IPS-NIHi7 (cell line): ENCODE data around the gene BORCS8.
"Not testable (repeated sequence)": the region's sequence is repeated elsewhere in the genome, so short reads cannot be mapped to it uniquely, and the experiment has no call there.

Source experiments
- DNase-seq: peaks from one replicate; pipeline ENCODE4 v3.0.0; 2012; ENCODE audit warnings: mixed read lengths; ENCODE audit errors: extremely low spot score

BORCS8 gene

DNA sequence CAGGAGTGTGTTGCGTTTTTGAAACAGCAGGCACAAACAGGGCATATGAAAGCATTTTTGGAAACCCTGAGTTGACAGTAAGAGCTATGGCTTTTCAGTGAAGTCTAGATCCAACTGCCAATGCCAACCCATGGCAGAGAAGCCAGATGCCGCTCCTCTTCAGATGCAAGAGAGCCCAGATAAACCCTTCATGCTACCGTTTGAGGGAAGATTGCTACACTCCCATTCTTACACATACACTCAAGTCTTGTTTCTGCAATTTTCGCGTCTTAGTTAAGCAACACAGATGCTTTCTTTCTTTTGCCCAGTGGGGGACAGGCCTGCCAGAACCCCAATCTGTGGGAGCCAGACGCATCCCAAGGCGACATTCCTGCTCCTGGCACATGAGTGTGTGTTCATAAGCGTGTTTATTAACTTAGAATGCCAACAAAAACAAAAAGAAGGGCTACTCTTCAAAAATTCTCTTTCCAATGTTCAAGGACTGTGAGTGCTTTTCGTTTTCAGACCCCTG lies 10.4 kb downstream of the BORCS8 start:
- no peak for DNase-seq

DNA sequence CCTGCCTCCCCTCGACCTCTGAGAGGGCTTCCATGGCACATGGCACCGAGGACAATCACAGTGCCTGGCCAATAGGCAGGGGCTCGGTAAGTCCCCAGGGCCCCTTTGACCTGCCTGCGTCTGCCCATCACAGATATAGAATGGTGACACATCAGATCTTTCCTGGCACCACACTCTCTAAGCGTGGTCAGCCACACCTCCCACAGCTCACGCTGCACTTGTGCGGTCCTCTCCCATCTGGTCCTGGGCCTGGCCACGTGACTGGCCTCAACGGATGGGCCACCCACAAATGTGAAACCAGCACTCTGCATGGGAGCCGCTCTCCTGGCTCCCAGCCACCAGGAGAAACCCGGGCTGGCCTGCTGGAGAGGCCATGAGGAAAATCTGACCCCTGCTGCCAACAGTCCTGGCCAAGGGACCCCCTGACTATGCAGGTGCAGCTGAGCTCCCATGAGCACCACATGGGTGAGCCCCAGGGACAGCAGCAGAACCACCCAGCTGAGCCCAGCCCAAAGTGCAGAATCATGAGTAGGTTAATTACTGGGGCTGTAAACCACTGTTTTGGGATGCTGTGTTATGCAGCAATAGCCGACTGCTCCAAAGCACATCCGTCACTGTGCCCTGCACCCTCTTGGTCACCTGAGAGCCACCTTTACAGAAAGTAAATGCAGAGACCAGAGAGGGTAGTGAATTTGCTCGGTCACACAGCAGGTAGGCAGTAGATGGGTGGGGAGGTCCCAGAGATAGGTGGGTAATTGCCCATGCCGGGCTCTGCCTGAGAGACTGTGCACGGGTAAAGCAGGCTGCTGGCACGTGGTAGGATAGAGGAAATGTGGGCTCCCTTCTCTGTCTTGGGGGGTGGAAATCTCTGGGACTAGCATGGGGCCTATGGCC lies 12.2 kb downstream of the BORCS8 start:
- DNase-seq, result no peak

DNA sequence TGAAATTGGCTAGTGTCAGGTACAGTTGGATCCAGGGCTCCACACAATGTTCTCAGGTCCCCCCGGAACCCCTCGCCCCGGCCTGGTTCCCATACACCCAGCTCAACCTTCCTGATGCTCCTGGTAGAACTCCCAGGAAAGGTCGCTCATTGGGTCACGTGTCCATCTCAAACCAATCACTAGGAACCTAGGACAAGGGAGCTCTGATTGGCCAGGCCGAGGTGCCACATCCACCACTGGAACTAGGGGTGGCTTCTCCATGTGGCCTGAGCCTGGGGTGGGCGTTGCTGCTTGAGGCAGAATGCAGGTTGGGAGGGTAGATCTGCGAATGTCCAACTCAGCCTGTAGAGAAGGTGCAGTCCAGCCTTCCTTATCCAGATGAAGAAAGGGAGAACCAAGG lies 15.0 kb downstream of the BORCS8 start:
- no peak for DNase-seq

DNA sequence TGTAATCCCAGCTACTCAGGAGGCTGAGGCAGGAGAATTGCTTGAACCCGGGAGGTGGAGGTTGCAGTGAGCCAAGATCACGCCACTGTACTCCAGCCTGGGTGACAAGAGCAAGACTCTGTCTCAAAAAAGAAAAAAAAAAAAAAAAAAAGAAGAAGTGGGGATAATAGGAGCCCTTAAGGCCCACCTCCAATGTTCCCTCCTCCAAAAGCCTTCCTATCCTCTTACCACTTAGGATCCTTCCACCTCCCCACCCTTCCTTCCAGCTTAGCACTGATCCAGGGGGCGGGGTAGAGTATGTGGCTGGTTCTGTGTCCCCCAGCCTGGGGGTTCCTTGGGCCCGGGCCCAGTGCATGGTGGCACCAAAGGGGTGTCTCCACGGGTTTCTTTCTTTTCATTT lies 18.7 kb downstream of the BORCS8 start:
- DNase-seq, result not testable (repeated sequence)

DNA sequence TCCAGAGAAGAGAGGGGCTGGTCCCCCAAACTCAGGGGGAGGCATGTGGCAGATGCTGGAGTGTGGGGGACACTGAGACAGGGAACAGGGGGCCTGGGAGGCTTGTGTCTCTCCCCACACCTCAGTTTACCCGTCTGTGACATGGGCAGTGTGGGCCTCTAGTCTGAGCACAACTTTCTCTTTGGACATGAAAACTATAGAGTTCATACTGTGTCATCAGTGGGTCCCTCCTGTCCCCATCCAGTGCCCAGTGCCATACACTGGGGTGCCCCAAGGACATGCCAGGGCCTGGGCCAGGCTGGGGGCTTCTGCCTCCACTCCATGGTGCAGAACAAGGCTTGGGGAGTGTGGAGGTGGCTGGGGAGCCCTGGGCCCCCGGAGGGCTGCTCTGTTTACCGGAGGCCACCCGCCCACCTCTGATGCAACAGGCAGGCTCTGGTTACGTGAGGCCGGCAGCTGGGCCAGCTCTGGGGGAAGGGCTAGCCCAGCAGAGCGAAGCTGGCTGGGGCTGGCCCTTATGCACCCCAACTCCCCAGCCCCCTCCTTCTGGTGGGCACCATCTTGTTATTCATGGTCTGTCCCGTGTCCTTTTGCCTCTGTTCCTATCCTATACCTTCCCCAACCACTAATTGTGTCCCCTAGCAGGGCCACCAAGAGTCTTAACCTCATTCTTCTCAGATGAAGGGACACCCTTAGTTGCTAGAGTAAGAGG lies 20.0 kb downstream of the BORCS8 start:
- no peak for DNase-seq

DNA sequence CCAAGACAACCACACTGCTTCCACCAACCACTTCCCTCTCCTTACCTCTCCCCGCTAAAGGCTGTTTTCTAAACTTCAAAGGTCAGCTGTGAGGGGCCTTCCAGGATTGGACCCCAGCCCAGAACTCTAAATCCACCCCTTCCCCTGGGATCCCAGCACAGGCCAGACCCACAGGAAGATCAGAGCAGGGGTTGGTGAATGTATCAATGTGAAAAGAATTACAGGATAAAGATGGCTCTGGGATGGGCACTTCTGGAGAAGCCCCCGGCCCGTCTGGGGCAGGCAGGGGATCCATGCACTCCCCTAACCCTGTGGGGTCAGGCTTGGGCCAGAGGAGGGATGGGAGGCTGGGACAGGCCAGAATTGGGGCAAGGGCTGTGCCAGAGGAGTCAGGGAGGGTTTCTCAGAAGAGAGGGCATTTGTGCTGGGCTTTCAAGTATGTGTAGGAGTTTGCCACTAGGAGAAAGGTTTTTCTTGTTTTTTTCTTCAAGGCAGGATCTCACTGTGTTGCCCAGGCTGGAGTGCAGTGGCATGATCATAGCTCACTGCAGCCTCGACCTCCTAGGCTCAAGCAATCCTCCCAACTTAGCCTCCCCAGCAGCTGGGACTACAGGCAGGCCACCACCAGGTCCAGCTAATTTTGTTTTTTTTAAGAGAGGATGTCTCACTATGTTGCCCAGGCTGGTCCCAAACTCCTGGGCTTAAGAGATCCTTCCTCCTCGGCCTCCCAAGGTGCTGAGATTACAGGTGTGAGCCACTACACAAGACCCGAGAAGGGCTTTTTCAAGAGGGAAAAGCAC lies 20.9 kb downstream of the BORCS8 start:
- DNase-seq, result no peak

DNA sequence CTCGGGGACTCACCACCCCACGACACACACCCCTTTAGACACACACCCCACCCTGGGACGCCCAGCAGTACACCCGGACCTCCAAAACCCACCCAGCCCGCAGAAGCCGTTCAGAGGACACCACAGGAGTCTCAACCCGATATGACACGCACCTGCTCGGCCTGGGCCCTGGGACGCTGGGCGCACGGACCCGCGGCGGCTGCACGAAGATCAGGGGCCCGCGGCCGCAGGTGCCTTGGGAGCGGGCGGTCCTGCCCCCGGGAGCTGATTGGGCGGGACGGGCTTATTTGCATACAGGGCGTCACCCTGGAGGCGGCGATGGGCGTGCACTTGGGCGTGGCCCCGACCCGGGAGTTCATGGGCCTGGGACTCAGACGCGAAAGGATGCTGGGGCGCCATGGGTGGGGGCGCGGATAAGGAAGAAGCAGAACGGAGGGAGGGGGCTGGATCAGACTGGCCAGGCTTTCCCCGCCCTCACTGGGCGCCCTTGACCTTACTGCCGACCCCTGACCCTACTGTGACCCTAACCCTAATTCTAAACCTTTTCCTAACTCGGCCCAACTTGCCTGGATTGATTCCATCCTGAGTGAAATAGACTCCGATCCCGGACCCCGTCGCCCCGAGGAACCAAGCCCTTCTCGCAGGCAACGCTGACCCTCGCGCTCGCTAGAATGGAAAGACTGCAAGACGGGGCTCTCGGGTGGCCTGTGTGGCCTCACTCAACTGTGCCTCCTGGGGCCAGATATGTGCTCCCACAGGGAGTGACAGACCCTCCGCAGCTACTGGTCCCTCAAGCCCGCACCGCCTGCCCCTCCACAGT lies 21.7 kb downstream of the BORCS8 start, which contains the start of gene MEF2B:
TSS of gene MEF2B (minus strand) at position 211 of the 820 bp plus-strand sequence. CDS start 19,528 bp downstream, outside the sequence.
- DNase-seq, result peak; percentile 99

DNA sequence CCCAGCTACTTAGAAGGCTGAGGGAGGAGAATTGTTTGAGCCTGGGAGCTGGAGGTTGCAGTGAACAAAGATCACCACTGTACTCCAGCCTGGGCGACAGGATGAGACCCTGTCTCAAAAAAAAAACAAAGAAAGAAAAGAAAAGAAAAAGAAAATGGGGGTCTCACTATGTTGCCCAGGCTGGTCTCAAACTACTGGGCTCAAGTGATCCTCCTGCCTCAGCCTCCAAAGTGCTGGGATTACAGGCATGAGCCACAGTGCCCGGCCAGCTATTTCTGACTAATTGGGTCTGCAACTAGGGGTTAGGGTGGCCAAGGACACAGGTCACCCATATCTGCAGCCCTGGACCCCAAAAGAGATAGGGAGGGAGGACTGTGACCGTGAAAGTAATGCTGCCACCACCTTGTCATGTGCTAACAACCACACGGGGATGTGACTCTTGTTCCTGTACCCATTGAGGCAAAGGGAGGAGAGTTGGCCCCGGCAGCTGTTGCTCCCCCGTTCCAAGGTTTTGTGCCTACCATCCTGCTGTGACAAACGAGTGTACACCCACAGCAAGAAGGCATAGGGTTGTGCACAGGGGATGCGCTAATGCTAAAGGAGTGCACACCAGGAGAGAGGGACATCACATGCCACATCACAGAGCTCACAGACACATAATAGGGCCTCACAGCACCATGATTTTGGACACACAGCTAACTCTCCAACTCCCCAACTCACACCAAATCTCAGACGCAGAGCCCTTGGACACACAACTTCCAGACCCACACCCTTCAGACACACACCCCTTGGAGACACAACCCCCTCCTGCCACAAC lies 22.5 kb downstream of the BORCS8 start:
- DNase-seq, result no peak

DNA sequence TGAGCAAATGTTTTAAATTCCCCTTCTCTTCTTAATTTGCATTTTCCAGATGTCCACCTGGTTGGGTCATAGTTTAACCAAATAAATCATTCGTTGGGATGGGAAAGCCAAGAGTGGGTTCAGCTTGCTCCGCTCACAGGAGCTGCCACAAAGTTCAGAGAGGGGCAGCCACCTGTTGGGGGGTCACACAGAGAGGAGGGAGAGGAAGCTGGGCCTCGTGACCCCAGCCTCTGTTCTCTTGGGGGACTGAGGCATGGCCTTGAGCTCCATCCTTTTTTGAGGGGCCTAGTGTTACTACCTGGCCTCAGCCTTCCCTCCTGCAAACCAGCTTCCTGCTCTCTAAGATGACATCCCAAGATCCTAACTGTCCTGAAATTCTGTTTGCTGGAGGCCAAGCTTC lies 24.3 kb downstream of the BORCS8 start:
- no peak for DNase-seq

DNA sequence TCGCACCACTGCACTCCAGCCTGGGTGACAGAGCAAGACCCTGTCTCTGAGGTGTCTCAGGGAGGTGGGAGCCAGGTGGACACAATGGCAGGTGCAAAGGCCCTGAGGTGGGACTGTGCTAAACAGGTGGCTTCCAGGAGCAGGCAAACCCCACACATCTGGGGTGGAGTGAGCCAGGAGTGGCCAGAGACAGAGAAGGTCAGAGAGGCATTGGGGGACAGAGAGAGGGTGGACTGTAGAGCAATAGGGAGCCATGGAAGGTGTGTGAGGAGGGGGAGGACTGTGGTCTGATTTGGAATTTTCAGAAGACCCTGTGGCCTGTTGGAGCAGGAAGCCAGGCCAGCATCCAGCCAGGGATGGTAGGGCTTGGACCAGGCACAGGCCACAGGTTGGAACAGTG lies 26.6 kb downstream of the BORCS8 start:
- no peak for DNase-seq

DNA sequence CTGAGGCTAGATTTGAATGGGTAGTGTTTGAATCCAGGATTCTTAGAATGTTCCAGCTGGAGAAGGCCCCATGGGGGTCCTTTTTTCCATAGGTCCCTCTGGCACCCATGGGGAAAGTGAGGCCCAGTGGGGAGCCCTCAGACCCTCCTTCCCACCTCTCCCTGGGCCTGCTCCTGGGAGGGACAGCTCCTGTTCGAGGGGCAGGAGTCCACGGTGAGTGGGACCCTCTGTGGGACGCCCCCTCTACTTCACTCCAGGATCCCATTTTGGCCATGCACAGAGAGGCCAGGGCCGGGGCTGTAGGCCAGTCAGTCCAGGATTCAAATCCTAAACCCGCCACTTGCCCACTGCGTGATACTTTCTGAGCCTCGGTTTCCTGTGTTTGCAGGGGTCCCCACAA lies 29.5 kb downstream of the BORCS8 start:
- no peak for DNase-seq

DNA sequence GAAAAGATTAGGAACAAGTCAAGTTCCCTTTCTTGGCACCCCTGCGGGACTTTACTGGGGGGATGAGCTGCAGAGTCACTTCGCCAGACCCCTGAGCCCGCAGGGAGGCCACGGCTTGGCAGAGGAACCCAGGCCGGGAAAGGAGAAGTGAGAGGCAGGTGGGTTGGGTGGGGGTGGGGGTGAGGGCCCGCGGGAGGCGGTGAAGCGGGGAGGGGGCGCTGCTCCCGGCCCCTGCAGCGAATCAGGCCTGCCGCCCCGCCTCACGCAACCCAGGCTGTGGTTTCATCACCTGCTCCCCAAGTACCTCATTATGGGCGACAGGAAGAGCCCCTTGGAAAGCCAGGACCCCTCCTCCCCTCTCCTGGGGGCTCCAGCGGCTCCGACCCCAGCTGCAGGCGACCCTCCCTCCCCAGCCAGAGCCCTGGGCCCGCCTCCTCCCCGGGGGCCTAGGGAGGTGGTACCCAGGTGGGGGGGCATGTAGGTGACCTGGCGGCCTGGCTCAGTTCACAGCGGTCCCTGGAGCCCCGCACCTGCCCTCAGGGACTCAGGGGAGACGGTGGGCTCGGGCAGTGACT lies 31.4 kb downstream of the BORCS8 start:
- DNase-seq, result no peak

DNA sequence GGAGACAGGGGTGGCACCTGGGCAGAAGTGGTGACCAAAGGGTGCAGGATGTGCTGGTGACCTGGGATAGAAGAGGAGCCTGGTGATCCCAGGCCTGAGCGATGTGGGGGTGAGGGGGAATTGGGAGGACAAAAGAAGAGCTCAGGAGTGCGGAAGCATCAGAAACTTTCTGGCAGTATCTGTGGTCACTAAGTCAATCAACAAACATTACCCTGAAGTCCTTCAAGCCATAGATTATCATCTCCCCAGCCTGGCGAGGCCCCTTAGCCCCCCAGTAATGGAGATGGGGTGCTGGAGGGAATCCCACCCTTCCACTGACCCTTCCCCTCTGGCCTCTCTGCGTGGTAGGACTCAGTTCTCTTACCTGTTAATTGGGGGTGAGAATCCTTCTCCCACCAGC lies 32.4 kb downstream of the BORCS8 start:
- DNase-seq, result no peak

DNA sequence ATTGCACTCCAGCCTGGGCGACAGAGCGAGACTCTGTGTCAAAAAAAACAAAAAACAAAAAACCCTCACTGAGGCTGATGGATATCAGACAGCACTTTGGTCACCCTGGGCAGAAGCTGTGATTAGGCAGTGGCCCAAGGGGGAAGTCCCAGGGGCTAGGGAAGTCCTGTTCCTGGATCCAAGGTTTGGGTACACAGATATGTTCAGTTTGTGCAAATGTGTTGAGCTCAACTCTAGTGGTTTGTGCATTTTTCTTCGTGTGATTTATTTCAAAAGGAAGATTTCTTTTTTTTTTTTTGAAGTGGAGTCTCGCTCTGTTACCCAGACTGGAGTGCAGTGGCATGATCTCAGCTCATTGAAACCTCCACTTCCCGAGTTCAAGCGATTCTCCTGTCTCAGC lies 34.1 kb downstream of the BORCS8 start:
- no peak for DNase-seq

DNA sequence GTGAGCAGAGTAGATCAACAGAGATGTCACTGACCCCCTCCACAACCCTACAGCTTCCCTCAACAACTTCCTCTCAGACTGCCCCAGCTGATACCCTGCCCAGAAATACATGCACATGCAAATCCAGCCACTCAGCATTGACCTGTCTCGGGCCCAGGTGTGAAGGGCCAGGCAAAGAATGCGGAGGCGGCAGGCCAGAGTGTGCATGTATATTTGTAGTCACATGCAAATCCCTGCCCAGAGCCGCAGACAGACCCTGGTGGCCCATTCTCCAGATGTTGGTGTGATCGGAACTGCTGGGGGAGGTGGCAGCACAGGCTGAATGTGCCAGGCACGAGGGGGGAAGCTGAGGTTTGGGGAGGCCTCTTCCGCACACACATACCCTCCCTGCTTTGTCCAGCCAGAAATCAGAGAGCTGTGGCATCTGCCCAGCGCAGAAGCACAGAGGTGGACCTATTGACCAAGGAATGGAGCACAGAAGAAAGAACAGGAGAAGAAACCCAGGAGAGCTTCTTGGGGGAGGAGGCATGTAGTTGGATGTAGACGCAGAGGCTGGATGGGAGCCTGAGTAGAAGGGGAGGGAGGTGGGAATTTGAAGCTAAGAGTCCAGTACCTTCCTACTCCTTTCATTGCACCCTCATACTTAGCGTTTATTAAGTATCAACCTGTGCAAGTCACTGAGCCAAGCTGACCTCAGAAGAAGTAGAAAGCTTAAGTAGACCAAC lies 36.3 kb downstream of the BORCS8 start:
- DNase-seq, result no peak

DNA sequence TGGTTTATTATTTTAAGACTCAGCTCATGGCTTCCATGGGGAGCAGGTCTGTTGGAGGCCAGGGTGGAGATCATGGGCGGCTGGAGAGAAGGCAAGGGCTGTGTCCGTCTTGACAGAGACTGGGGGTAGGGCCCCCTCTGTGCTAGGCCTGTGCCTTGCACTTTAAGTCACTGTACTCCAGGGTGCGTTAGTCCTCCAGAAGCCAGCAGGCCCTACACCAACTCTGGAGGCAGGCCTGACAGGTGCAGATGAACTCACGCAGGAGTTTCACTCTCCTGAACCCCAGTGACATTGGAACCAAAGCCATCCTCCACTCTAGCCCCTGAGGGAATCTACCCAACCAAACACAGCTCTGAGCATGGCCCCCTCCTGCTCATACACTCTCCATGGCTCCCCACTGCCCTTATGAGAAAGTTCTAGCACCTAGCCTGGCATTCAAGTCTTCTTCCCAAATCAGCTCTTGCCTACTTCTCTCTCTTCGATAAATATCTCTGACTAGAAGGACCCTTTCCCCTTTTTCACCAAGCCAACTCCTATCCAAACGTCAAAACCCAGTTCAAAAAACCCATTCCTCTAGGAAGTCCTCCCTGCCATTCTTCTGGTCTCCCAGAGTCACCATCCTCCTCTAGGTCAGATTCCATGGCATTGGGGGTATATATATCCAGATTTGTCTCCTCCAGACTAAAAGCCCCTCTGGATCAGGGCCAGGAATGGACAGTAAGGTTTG lies 37.0 kb downstream of the BORCS8 start:
- DNase-seq, result no peak

DNA sequence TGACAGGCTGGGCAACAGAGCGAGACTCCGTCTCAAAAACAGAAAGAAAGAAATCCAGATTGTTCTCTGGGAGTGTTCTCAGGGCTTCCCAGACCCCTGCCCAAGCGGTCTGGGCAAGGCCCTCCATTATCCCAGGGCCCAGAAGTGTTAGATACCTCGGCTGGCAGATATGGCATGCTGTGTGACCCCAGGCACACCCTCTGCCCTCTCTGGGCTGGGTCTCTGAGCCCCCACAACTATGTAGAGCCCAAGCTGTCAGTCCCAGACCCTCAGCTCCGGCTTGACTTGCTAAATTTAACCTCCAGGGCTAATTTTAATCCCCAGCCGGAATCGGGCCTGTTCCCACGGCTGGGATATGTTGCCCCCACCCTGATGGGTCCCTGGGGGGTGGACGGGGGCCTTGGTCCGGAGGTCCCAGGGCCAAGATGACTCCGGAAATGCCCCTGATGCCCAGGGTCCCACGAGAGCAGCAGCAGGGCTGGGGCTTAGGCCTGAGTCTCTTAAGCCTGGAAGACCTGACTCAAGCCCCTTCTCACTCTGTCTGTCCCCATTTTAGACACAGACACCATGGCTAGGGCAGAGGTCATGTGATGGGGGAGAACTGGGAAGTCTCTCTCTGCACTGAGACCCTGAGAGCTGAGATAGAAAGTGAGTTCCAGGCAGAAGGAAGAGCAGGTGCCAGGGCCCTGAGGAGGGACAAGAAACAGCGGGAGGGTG lies 39.1 kb downstream of the BORCS8 start:
- DNase-seq, result no peak

DNA sequence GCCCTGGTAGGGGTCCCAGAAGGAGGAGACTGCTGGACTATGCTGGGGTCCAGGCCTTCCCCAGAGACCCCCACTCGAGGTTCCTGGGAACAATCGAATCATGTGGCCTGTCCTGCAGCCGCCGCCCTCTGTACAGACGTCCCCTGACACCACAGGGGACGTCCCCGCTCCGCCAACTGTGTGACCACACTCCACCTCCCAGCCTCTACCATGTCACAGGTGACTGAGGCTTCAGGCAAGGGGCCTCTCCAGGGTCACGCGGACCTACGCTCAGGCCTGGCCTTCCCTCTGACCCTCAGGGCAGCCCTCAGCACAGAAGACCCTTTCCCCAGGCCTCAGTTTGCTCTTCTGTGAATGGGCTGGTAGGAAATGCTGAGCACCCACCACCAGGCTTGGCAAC lies 40.5 kb downstream of the BORCS8 start:
- DNase-seq, result no peak
